MM.1S (cell line): ENCODE results near the gene RGS19.

Source experiments
- DNase-seq: peaks from one replicate; pipeline ENCODE4 v3.0.0-alpha.2; 2015
- H2AFZ ChIP-seq: fragments of 300-600 bp; sonication (generic); 2 replicates; pipeline ENCODE4 v1.6.0; 2016; ENCODE audit warnings: antibody characterized with exemption, low read length
- H3F3A ChIP-seq: fragments of 300-600 bp; sonication (generic); 2 replicates; pipeline ENCODE4 v1.6.1; 2016; ENCODE audit warnings: mild to moderate bottlenecking, antibody characterized with exemption, low read length, moderate library complexity, mixed read lengths; ENCODE audit not compliant: insufficient read depth
- H3K27ac ChIP-seq: fragments of 300-600 bp; sonication (generic); 2 replicates; pipeline ENCODE4 v1.5.1; 2016; ENCODE audit warnings: mild to moderate bottlenecking, low read length
- H3K27me3 ChIP-seq: fragments of 300-600 bp; sonication (generic); replicated peaks from 2 replicates; pipeline ENCODE4 v1.6.0; 2016; ENCODE audit warnings: low read length; ENCODE audit not compliant: insufficient read depth
- H3K36me3 ChIP-seq: fragments of 300-600 bp; sonication (generic); replicated peaks from 2 replicates; pipeline ENCODE4 v1.6.1; 2016; ENCODE audit warnings: mild to moderate bottlenecking, low read length, mixed read lengths; ENCODE audit not compliant: insufficient read depth
- H3K4me1 ChIP-seq: fragments of 300-600 bp; sonication (generic); 2 replicates; pipeline ENCODE4 v1.6.1; 2016; ENCODE audit warnings: low read length, mixed read lengths
- H3K4me2 ChIP-seq: fragments of 300-600 bp; sonication (generic); 2 replicates; pipeline ENCODE4 v1.6.0; 2016; ENCODE audit warnings: low read depth, low read length
- H3K4me3 ChIP-seq: fragments of 300-600 bp; sonication (generic); 2 replicates; pipeline ENCODE4 v1.5.1; 2016; ENCODE audit warnings: low read length, mixed read lengths
- H3K79me2 ChIP-seq: fragments of 300-600 bp; sonication (generic); 2 replicates; pipeline ENCODE4 v1.6.1; 2016; ENCODE audit warnings: mixed run types, low read length, mixed read lengths
- H3K9ac ChIP-seq: fragments of 300-600 bp; sonication (generic); 2 replicates; pipeline ENCODE4 v1.6.1; 2016; ENCODE audit warnings: low read length, mixed read lengths
- H3K9me2 ChIP-seq: fragments of 300-600 bp; sonication (generic); replicated peaks from 2 replicates; pipeline ENCODE4 v1.6.1; 2016; ENCODE audit warnings: mild to moderate bottlenecking, low read length, mixed read lengths; ENCODE audit not compliant: insufficient read depth
- H3K9me3 ChIP-seq: fragments of 300-600 bp; sonication (generic); replicated peaks from 2 replicates; pipeline ENCODE4 v1.6.1; 2016; ENCODE audit warnings: mild to moderate bottlenecking, low read length, mixed read lengths; ENCODE audit not compliant: insufficient read depth
- H4K20me1 ChIP-seq: fragments of 300-600 bp; sonication (generic); 2 replicates; pipeline ENCODE4 v1.6.1; 2016; ENCODE audit warnings: mild to moderate bottlenecking, low read length, moderate library complexity, mixed read lengths; ENCODE audit not compliant: insufficient read depth
- EZH2 ChIP-seq: fragments of 300-600 bp; sonication (generic); optimal IDR thresholded peaks from 2 replicates; pipeline ENCODE3; 2017; ENCODE audit warnings: low read depth, mild to moderate bottlenecking, antibody characterized with exemption, low read length, mixed read lengths
- EZH2phosphoT487 ChIP-seq: fragments of 300-600 bp; sonication (generic); IDR thresholded peaks from 2 replicates; pipeline ENCODE4 v1.6.1; 2018; ENCODE audit warnings: antibody characterized with exemption, low read length
- TF ChIP-seq, protein P1 (sequence below): fragments of 300-600 bp; sonication (generic); IDR thresholded peaks from 2 replicates; pipeline ENCODE4 v1.5.1; 2016; ENCODE audit warnings: antibody characterized with exemption, low read length, mixed read lengths

Gene RGS19

DNA sequence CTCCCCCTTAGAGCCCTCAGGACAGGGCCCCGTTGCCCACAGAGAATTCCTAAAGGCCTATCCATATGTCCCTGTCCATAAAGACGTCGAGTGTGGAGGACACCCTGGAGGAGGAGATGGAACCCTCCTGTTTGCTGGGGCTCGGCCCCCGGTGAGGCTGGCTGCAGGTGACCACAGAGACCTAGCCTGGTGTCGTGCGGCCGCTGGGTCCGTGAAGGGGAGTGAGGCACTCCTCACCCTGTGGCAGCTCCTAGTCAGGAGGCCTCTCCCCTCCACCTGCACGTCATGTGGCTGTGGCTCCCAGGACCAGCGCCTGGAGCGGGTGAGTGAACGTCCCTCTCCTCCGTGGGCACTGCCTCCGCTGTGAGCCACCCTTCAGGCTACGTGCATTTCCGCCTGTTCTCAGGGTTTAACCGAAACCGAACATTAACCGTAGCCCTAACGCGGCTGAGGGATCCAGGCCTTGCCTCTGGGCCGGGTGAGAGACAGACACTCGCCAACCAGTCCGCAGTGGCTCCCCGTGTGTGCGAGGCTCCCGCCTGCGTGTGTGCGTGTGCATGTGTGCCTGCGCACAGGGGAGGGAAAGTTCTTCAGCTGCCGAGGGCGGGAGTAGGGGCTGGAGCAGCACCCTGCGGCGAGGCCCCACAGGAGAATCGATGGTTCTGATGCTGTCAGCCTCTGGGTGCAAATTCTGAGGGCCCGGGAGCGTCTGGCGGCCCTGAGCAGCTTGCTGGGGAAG, 22.3 kb downstream of the RGS19 start:
- no peak overlapping the region for H3K9ac ChIP-seq
- H3K9me3 ChIP-seq, result no peaks in the 10 kb centered on the region
- TF ChIP-seq EZH2phosphoT487 (no peak), EZH2 (no peak)
- no peak for DNase-seq
- no peak overlapping the region for H3K4me3 ChIP-seq
- H3K9me2 ChIP-seq, result no peaks in the 10 kb centered on the region
- no peaks in the 10 kb centered on the region for H4K20me1 ChIP-seq
- peak overlapping the region; percentile 28; the same call in 1 of the 2 replicates for H3K4me2 ChIP-seq
- H3F3A ChIP-seq, result no peaks in the 10 kb centered on the region
- no peak overlapping the region for H3K27ac ChIP-seq
- no peaks in the 10 kb centered on the region for H3K36me3 ChIP-seq
- 0 out of 2 replicates have a peak overlapping the region, but pooled peaks have one; percentile 6 for H2AFZ ChIP-seq
- H3K4me1 ChIP-seq, result peaks cover under 1% of the 10 kb centered on the region; the same call in 1 of the 2 replicates
- peaks cover 55% of the 10 kb centered on the region for H3K27me3 ChIP-seq
- no peaks in the 10 kb centered on the region for H3K79me2 ChIP-seq

DNA sequence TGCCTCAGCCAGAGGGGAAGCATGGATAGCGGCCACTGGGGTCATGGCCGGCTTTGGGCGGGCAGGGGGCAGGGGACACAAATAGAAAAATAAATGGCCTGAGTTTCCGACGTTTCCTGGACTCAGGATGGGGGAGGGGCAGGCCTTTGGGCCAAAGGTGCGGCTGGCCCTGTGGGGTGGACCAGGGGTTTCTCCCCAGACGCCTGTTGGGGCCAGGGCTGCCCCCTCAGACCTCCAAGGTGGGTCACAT, 22.8 kb downstream of the RGS19 start:
- no peak overlapping the region for H3K4me2 ChIP-seq
- H2AFZ ChIP-seq, result no peak overlapping the region
- H3K27ac ChIP-seq, result no peak overlapping the region
- H3K79me2 ChIP-seq, result no peaks in the 10 kb centered on the region
- no peaks in the 10 kb centered on the region for H3K9me2 ChIP-seq
- H3K27me3 ChIP-seq, result peaks cover 60% of the 10 kb centered on the region
- no peak overlapping the region for H3K9ac ChIP-seq
- H3K9me3 ChIP-seq, result no peaks in the 10 kb centered on the region
- no peaks in the 10 kb centered on the region for H3K4me1 ChIP-seq
- H4K20me1 ChIP-seq, result no peaks in the 10 kb centered on the region
- DNase-seq, result no peak
- no peaks in the 10 kb centered on the region for H3F3A ChIP-seq
- no peaks in the 10 kb centered on the region for H3K36me3 ChIP-seq
- no peak overlapping the region for H3K4me3 ChIP-seq
- TF ChIP-seq EZH2, result no peak

- TF ChIP-seq, protein P1, sequence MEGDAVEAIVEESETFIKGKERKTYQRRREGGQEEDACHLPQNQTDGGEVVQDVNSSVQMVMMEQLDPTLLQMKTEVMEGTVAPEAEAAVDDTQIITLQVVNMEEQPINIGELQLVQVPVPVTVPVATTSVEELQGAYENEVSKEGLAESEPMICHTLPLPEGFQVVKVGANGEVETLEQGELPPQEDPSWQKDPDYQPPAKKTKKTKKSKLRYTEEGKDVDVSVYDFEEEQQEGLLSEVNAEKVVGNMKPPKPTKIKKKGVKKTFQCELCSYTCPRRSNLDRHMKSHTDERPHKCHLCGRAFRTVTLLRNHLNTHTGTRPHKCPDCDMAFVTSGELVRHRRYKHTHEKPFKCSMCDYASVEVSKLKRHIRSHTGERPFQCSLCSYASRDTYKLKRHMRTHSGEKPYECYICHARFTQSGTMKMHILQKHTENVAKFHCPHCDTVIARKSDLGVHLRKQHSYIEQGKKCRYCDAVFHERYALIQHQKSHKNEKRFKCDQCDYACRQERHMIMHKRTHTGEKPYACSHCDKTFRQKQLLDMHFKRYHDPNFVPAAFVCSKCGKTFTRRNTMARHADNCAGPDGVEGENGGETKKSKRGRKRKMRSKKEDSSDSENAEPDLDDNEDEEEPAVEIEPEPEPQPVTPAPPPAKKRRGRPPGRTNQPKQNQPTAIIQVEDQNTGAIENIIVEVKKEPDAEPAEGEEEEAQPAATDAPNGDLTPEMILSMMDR, result no peak
- TF ChIP-seq EZH2 (no peak), EZH2phosphoT487 (no peak)
- H2AFZ ChIP-seq, result no peak overlapping the region
- no peaks in the 10 kb centered on the region for H3K9me3 ChIP-seq
- no peak overlapping the region for H3K27ac ChIP-seq
- no peaks in the 10 kb centered on the region for H3K79me2 ChIP-seq
- no peaks in the 10 kb centered on the region for H3F3A ChIP-seq
- H3K27me3 ChIP-seq, result peaks cover 65% of the 10 kb centered on the region
- H3K4me1 ChIP-seq, result no peaks in the 10 kb centered on the region
- no peaks in the 10 kb centered on the region for H3K36me3 ChIP-seq
- H3K9me2 ChIP-seq, result no peaks in the 10 kb centered on the region
- H4K20me1 ChIP-seq, result no peaks in the 10 kb centered on the region
- no peak overlapping the region for H3K9ac ChIP-seq
- no peak overlapping the region for H3K4me3 ChIP-seq
- no peak for DNase-seq
- no peak overlapping the region for H3K4me2 ChIP-seq
Measured at GRCh38 chr20:64055893-64056638, 23.3 kb downstream of the RGS19 start.

DNA sequence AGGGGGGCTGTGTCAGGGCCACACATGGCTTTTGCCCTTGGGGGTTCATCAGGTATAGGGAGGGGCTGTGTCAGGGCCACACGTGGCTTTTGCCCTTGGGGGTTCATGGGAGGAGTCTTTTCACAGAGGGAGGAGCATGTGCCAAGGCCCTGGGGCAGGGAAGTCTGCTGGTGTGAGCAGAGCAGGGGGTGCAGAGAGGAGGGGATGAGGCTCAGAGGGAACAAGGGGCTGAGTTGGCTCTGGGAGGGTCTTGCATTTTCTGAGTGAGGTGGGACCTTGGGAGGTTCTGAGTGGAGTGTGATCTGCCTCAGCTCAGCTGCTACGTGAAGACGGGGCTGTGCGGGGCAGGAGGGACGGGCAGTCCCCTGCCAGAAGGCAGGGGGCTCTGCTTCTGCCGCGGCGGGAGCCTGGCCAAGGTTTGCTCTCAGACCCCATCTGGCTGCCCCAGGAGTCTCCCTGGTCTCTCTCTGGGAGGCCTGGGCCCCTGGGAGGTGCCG, 23.9 kb downstream of the RGS19 start:
- Histone ChIP-seq H3K79me2 (no peaks in the 10 kb centered on the region), H3K9ac (no peak overlapping the region), H3K9me2 (no peaks in the 10 kb centered on the region), H3K36me3 (no peaks in the 10 kb centered on the region), H3K4me2 (no peak overlapping the region), H4K20me1 (no peaks in the 10 kb centered on the region), H3K4me1 (no peaks in the 10 kb centered on the region), H3K4me3 (no peak overlapping the region), H3K9me3 (no peaks in the 10 kb centered on the region), H3K27me3 (peaks cover 71% of the 10 kb centered on the region), H3K27ac (no peak overlapping the region), H2AFZ (no peak overlapping the region), H3F3A (no peaks in the 10 kb centered on the region)
- no peak for DNase-seq
- TF ChIP-seq EZH2phosphoT487 (no peak), EZH2 (no peak)
- TF ChIP-seq, protein P1, result no peak
